WI38 (cell line): ENCODE results near the gene GSK3A.

Experiments used
- H3K4me3 ChIP-seq: 2 replicates; pipeline ENCODE4 v1.5.1; 2011; ENCODE audit warnings: low read depth, mild to moderate bottlenecking, control low read depth, low read length
- TF ChIP-seq, protein P1 (sequence below): IDR thresholded peaks from 2 replicates; pipeline ENCODE4 v1.5.1; 2012; ENCODE audit warnings: low read depth, mild to moderate bottlenecking, control low read depth, low read length

Gene GSK3A

DNA sequence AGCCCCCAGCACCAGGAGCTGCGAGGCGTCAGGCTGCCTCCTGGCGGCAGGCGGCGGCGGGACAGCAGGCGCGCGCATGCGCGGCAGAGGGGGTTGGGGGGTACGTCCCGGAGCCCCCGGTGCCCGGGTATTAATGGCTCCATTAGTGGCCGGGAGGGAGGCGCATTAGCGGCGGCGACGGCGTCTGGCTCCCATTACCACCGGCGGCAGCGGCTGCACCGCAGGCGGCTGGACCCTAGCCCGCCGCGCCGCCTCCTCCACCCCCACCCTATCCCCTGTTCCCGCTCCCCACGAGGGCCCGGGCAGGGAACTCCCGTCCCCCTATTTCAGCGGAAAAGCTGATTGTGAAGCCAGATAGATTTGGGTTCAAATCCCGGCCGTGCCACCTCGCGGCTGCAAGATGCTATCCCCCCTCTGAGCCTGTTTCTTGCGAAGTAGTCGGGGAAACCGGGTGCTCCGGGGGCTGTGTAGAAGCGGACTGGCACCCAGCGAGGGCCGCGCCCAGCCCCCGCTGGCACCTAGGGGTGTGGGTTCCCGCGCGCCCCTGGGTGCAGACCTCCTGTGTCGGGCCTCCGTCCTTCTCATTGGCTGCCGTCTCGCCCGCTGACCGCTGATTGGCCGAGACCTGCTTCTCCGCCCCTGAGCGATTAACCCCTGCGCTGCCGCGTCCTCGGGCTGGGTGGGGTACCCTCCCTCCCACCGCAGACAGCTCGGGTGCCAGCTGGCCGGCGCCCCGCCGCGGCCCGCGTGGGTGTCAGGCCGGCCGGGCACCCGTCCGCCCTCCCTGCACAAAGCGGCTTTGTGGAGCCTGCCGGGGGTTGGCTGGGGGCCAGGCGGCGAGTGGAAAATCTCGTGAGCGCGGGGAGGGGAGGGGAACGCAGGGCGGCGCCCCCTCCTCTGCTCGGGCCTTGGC lies 37.8 kb upstream of the GSK3A start:
- TF ChIP-seq, protein P1, sequence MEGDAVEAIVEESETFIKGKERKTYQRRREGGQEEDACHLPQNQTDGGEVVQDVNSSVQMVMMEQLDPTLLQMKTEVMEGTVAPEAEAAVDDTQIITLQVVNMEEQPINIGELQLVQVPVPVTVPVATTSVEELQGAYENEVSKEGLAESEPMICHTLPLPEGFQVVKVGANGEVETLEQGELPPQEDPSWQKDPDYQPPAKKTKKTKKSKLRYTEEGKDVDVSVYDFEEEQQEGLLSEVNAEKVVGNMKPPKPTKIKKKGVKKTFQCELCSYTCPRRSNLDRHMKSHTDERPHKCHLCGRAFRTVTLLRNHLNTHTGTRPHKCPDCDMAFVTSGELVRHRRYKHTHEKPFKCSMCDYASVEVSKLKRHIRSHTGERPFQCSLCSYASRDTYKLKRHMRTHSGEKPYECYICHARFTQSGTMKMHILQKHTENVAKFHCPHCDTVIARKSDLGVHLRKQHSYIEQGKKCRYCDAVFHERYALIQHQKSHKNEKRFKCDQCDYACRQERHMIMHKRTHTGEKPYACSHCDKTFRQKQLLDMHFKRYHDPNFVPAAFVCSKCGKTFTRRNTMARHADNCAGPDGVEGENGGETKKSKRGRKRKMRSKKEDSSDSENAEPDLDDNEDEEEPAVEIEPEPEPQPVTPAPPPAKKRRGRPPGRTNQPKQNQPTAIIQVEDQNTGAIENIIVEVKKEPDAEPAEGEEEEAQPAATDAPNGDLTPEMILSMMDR: peak; percentile 94
- H3K4me3 ChIP-seq: peak overlapping the region; percentile 75

DNA sequence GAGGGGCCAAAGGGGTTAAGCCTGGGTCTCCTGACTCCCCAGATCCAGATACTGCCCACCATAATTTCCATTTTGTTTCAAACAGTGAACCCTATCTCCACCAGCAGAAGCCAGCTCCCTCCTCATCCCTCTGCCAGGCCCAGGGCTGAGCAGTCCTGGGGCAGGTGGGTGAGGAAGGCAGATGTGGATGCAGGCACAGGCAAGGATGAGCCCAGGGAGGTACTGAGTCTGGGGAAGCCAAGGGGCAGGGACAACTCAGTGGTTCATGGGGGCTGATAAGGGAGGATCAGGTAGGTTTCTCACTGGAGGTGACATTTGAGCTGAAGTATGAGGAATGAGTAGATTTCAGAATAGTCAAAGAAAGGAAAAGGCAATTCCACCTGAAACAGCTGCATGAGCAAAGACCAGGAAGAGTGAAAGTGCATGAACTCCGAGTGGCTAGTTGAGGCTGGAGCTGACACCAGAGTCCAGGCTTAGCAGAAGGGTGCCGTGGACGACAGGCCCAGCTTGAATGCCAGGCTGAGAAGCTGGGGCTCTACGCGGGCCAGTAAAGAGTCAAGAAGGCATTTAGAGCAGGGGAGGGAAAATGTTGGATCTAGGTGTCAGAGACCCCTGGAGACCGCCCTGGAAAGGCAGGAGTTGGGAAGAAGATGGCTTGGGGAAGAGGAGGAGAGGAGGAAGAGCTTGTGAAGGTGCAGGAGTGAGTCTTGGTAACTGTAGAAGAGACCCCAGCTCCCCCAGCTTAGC lies 36.9 kb upstream of the GSK3A start:
- TF ChIP-seq, protein P1: no peak
- peak overlapping the region; percentile 75 for H3K4me3 ChIP-seq

DNA sequence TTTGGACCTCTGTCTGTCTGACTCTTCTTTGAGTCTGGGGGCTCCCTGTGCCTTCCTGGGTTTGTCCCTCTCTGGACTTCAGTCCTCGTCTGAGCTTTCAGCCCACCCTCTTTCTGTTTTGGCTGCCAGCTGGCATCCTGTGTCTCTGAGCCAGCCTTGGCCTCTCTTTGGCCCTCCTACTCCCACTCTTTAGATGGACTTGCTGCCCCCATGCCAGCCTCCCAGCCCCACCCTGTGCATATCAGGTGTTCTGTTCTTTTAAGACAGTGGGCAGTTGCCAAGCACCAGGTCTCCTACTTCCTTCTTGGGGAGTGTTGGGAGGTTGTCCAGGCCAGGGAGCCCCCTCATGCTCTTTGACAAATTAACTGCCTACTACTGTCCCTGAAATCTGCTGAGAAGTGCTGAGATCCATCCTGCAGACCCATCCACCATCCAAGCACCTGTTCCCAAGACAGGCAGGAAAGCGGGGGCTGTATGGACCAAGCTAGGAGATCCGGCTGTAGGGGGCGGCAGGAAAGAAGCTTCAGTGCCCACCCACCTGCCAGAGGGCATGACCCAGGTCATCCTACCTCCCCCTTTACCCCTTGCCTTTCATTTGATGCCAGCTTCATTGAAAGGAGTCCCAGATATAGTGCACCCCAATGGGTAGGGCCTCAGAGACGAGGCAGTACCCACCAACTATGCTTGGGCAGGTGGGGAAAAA lies 36.2 kb upstream of the GSK3A start:
- no peak overlapping the region for H3K4me3 ChIP-seq
- TF ChIP-seq, protein P1: no peak

DNA sequence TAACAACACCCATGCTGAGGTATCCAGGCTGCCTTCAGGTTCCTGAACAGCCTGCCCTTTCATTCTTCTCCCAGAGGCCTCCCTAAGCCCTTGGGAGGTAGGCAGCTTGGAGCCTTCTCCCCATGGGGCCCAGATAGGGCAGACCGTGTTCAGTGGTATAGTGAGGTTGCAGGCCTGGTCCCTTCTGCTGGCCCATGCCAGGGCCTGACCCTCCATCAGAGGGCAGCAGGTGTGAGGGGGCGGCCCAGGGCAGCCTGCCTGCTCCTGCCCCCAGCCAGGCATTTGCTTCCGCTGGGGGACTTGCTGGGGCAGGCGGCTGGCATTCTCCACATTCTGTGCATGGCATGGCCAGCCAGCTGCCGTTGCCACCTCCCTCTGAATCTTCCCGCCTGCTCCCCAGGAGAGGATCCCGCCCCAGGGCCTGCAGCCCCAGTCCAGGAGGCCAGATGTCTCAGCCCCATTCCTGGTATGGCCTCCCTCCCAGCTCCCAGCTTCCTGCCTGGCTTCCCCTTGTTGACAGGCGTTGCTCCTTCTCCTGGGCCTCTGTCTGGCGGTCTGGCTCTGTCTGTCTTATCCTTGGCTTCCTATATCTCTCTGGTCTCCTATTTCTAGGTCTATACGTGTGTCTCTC lies 35.5 kb upstream of the GSK3A start:
- TF ChIP-seq, protein P1: no peak
- H3K4me3 ChIP-seq: no peak overlapping the region

DNA sequence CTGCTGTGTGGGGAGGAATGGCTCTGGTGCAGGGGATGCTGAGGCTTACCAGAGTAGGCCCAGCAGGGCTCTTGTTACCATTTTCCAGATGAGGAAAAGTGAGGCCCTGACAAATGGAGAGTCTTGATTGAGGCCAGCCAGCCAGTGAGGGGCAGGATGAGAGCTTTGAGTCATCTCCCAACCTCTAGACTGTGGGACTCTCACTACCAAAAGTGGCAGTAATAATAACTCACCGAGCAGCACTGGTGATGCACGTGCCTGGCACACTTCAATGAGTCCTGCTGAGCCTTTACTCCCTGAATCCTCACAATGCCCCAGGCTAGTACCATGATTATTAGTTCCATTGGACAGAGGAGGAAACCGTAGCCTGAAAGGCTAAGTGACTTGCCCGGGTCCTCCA lies 34.4 kb upstream of the GSK3A start:
- TF ChIP-seq, protein P1: no peak
- H3K4me3 ChIP-seq: no peak overlapping the region

DNA sequence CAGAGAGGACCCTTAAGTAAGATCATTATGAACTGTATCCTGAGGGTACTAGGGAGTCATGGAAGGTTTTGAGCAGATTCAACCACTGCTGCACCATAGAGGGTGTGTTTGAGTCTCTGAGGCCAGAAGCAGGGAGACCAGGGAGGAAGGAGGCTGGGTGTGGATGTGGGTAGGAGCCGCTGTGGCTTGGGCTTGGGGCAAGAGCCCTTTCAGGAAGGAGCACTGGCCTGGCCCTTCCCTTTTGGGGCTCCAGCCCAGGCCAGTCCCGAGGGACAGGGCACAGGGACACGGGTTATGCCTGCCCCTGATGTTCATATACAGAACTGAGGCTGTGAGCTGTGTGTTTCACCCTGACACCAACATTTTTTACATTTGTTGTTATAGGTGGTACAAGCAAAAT lies 33.9 kb upstream of the GSK3A start:
- no peak overlapping the region for H3K4me3 ChIP-seq
- TF ChIP-seq, protein P1: no peak
